ENCODE measurements around the gene LDB1. TPM values are rescaled to one million over a fixed set of nuclear protein-coding genes. Genes with fewer than 3 reads are reported as not detected.

The LDB1 gene
- total RNA-seq, 1 donor from 2014 or later = 77.8 TPM

GRCh38 chr10:102113261-102113955 is 6.8 kb downstream of the LDB1 start:
- DNase-seq (ENCODE audit: low spot score) = no peak

- DNase-seq (ENCODE audit: low spot score) = no peak
These were observed 7.9 kb downstream of the LDB1 start for GRCh38 chr10:102112210-102112817.

- no peak for DNase-seq (ENCODE audit: low spot score)
These were observed 8.9 kb downstream of the LDB1 start for GRCh38 chr10:102111276-102111675.

GRCh38 chr10:102109166-102110116 is 10.7 kb downstream of the LDB1 start:
- no peak for DNase-seq (ENCODE audit: low spot score)

- DNase-seq (ENCODE audit: low spot score) = no peak
These were observed 13.2 kb downstream of the LDB1 start for GRCh38 chr10:102106998-102107397.

- DNase-seq (ENCODE audit: low spot score) = no peak
These were observed 17.7 kb downstream of the LDB1 start for GRCh38 chr10:102102421-102102820.

- no peak for DNase-seq (ENCODE audit: low spot score)
These were observed 19.0 kb downstream of the LDB1 start for GRCh38 chr10:102101152-102101551.

- DNase-seq (ENCODE audit: low spot score) = no peak
These were observed 23.7 kb downstream of the LDB1 start for GRCh38 chr10:102096449-102096848.

GRCh38 chr10:102090772-102091171 is 29.4 kb downstream of the LDB1 start:
- DNase-seq (ENCODE audit: low spot score) = no peak

GRCh38 chr10:102086196-102086595 is 34.0 kb downstream of the LDB1 start:
- DNase-seq (ENCODE audit: low spot score) = no peak

GRCh38 chr10:102085336-102085735 is 34.8 kb downstream of the LDB1 start:
- no peak for DNase-seq (ENCODE audit: low spot score)

GRCh38 chr10:102083541-102083940 is 36.6 kb downstream of the LDB1 start:
- DNase-seq (ENCODE audit: low spot score) = no peak

- DNase-seq (ENCODE audit: low spot score) = peak; percentile 88
These were observed 47.3 kb downstream of the LDB1 start for GRCh38 chr10:102072673-102073527.

GRCh38 chr10:102069071-102069470 is 51.1 kb downstream of the LDB1 start:
- no peak for DNase-seq (ENCODE audit: low spot score)

- no peak for DNase-seq (ENCODE audit: low spot score)
These were observed 52.0 kb downstream of the LDB1 start for GRCh38 chr10:102068216-102068615.

GRCh38 chr10:102067091-102067916 is 52.9 kb downstream of the LDB1 start:
- no peak for DNase-seq (ENCODE audit: low spot score)

GRCh38 chr10:102066399-102067088 is 53.6 kb downstream of the LDB1 start:
- DNase-seq (ENCODE audit: low spot score) = no peak

- DNase-seq (ENCODE audit: low spot score) = peak; percentile 11
These were observed 54.4 kb downstream of the LDB1 start for GRCh38 chr10:102065561-102066398.
